Cortex of kidney (tissue), 1 donor: ENCODE data around the gene CCDC106.

Source experiments
- DNase-seq: peaks from one replicate; lab custom pipeline; 2025; lab: John Stamatoyannopoulos, UW

CCDC106 gene

GRCh38 chr19:55614711-55615542 is 33.1 kb upstream of the CCDC106 start:
- no peak for DNase-seq

- DNase-seq = no peak
These were observed 32.2 kb upstream of the CCDC106 start for GRCh38 chr19:55615543-55616394.

- DNase-seq = no peak
These were observed 31.6 kb upstream of the CCDC106 start for GRCh38 chr19:55616395-55616875.

- no peak for DNase-seq
These were observed 30.6 kb upstream of the CCDC106 start for GRCh38 chr19:55617426-55617825.

DNA sequence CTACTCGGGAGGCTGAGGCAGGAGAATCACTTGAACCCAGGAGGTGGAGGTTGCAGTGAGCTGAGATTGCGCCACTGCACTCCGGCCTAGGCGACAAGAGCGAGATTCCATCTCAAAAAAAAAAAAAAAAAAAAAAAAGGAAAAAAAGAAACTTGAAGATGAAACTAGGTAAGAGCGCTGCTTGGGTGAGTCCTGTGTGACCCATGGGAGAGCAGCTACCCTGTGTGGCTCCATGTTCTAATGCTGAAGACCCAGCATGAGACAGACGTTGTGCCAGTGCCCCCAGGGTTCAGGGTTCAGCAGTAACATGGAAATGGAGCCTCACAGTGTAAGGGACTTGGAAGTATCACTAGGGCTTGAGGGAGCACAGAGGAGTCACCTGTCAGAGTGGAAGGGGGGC is 29.6 kb upstream of the CCDC106 start:
- DNase-seq = no peak

DNA sequence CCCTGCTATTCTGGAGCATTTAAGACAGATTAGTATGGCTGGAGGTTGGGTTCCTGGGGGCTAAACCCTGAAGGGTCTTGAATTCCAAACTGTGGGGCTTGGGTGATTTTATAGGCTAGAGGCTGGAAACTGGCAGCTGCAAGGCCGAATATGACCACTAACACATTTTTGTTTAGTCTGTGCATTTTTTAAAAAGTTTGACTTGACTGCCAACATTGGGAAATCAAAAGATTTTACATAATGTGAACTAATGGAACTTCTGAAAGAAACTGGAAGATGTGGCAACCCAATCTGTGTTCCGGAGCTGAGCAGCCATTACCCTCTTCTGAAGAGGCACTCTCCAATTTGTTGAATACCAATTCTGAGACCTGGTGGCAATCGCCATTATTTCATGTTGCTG is 28.7 kb upstream of the CCDC106 start:
- DNase-seq = no peak

GRCh38 chr19:55620410-55621204 is 27.4 kb upstream of the CCDC106 start:
- DNase-seq = no peak

DNA sequence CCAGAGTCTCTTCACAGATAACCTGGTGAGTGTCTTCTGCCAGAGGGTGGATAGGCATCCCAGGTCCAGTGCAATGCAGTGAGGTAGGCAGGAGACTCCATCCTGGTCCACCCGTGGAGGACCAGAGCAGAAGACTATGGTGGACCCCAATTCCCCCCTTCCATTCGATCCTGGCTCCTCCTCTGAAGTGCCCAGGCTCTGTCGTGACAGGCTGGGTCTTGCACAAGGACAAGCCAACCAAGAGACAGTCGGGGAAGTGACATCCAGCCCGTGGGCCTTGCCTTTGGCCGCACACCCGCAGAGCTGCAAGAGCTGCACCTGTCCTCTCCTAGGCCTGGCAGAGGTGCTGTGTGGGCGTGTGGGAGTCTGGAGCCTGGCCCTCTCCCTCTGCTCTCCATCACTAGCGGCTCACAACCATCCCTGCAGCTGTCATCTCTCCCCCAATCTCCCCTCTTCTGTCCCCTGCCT is 26.8 kb upstream of the CCDC106 start:
- DNase-seq = no peak

- DNase-seq = no peak
These were observed 26.3 kb upstream of the CCDC106 start for GRCh38 chr19:55621673-55622231.

- no peak for DNase-seq
These were observed 25.6 kb upstream of the CCDC106 start for GRCh38 chr19:55622242-55622969.

DNA sequence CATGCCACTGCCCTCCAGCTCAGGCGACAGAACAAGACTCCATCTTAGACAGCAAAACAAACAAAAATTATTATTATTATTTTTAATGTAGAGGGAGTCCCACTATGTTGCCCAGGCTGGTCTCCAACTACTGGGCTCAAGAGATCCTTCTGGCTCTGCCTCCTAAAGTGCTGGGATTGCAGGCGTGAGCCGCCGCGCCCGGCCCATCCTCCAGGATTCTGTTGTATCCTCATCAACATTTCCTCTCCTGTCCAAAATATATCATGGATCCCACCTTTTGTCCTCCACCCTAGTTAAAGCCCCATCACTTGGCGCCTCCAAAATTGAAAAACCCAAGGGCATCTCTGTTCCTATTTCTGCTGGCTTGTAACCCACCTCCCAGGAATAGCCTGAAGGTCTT is 24.9 kb upstream of the CCDC106 start:
- DNase-seq = no peak

GRCh38 chr19:55623561-55623960 is 24.5 kb upstream of the CCDC106 start:
- DNase-seq = no peak

DNA sequence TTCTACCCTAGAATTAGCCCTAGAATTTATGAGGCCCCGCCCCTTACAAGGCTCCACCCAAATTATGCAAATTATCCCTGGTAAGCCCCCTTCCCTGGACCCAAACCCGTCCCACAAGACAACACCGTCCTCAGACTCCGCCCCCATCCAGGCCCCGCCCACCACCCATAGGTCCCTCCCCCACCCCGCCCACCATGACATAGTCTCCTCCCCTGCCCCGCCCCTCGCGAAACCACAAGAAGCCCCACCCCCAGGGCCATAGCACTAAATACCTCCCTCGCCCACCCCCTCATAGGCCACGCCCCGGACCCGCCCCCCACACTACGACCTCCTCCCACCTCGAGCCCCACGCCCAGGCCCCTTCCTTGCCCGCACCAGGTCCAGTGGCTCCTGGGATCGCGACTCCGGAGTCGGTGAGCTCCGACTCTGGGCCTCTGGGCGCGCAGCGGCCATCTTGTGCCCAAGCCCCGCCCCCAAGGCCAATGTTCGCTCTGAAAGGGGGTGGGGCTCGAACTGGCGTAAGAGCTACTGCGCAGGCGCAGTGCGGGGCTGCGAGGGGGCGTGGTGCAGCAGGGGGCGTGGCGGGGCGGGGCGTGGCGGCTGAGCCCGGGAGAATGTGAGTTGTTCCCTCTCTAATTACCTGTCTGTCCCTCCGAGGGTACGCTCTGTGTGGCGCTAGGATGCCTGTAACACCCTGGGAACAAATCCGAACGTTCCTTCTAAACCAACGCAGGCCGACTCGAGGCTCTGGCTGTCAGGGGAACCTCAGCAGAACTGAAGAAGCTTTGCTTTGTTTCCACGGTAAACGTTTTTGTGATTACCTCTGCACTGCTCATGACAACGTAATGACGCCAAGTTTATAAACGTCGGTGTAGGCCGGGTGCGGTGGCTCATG is 23.7 kb upstream of the CCDC106 start, which contains the start of gene ZNF784:
Gene ZNF784 (minus strand): TSS at position 458 of the 895 bp plus-strand sequence. CDS start 5 bp downstream, at position 453.
- no peak for DNase-seq

- DNase-seq = no peak
These were observed 23.0 kb upstream of the CCDC106 start for GRCh38 chr19:55625004-55625326.

DNA sequence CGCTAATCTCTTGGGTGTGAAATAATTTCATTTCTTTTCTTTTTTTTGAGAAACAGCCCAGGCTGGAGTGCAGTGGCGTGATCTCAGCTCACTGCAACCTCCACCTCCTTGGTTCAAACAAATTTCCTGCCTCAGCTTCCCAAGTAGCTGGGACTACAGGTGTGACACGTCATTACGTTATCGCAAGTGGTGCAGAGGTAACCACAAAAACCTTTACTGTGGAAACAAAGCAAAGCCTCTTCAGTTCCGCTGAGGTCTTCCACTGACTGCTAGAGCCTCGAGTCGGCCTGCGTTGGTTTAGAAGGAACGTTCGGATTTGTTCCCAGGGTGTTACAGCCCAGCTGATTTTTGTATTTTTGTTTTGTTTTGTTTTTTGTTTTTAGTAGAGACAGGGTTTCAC is 21.7 kb upstream of the CCDC106 start:
- DNase-seq = no peak

DNA sequence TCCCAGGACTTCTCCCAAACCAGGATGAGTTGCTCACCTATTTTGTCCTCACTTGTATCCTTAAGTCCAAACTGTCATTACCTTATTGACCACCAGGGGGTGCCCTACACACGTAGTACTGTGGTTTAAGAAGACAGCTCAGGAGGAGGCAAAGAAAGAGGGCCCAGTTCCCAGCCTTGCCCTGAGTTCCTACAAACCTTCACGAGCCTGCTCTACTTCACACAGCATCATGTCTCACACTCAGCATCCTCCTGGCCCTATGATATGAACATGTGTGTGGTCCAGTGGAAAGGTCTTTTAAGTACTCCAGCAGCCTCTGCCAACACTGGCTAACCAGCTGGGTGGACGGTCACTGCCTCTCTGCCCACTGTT is 15.6 kb upstream of the CCDC106 start:
- DNase-seq = no peak

GRCh38 chr19:55633861-55634260 is 14.2 kb upstream of the CCDC106 start:
- DNase-seq = no peak

GRCh38 chr19:55635334-55635717 is 12.7 kb upstream of the CCDC106 start:
- DNase-seq = no peak

DNA sequence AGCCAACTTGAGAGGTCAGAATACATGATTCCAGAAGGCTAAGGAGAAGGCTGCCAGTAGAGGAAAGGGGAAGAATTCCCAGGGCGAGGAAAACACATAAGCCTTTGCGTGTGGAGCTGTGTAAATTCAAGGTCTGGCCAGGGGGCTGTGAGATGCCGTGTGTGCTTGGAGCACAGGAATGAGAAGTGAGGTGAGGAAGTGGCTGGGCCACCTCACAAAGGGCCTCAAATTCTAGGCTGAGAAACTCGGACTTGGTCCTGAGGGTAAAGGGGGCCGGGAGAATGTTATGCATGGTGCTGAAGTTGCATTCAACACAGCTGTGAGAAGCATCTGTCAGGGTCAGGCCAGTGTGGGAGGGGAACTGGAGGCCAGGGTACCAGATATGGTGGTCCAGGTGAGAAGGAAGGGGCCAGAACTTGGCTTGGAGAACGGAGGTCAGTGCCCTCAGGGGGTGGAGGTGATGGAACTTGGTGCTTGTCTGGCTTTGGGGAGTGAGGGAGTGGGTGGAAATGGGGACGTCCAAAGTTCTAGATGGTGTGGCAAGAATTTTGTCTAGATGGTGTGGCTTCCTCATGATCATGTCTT is 12.1 kb upstream of the CCDC106 start:
- DNase-seq = no peak

- no peak for DNase-seq
These were observed 11.3 kb upstream of the CCDC106 start for GRCh38 chr19:55636723-55637122.
